Urothelium cell line (cell line): ENCODE data around the gene CYP4F22.
"Not testable (repeated sequence)": the region's sequence is repeated elsewhere in the genome, so short reads cannot be mapped to it uniquely, and the experiment has no call there.

Source experiments
- DNase-seq: peaks from one replicate; pipeline ENCODE4 v3.0.0; 2011; ENCODE audit warnings: low spot score, mixed read lengths
- FAIRE-seq: peaks from 2 replicates; lab custom pipeline; 2011; peaks lifted over from hg19 to GRCh38; lab: Jason Lieb, UNC

Gene CYP4F22

DNA sequence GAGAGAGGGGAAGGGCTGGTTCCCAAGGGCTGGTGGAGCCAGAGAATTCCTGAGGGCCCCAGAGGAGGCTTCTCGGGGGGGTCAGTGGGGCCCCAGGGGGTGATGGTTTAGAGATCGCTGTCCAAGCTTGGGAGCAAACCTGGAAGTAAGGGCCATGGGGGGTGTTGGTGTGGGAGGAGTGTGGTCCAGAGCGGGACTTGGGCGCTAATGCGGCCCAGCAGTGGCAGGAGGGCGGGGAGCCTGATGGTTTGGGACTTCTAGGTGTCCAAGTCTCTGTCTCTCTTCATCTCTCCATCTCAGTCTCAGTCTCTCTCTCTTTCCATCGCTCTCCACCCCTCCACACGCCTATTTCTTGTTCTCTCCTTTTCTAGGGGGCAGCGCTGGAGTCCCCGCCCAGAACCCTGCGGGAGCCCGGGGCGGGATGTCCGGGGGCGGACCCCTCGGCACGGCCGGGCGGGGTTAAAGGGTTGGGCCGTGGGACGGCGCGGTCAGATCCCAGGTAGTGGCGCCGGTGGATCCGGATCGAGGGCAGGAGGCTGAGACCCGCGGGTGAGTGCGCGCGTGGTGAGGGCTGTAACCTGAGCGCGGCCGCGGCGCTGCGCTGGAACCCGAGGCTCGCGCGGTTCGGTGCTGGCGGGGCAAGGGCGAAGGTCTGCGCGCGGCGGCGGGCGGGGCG lies at the start of gene CYP4F22:
CYP4F22 (plus strand) TSS at position 491 of the 676 bp plus-strand sequence. CDS start 16,812 bp downstream, outside the sequence.
- no peak for FAIRE-seq

DNA sequence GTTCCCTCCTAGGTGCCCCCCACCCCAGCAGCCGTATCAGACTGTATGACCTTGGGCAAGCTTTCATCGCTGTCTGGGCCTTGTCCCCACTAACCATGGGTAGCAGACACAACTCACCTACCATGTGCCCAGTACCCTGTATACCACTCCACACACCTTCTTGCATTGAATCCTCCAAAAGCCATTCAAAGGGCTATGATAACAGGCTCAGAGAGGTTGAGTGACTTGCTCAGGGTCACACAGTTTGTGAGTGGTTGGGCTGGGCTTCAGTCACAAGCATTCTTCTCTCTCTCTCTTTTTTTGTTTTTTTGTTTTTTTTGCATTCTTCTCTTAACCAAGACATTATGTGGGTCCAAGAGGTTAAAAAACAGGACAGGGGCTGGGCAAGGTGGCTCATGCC lies 46.6 kb upstream of the CYP4F22 start:
- no peak for DNase-seq
- no peak for FAIRE-seq

More for the DNA sequence above, at the start of gene CYP4F22:
- no peak for DNase-seq

DNA sequence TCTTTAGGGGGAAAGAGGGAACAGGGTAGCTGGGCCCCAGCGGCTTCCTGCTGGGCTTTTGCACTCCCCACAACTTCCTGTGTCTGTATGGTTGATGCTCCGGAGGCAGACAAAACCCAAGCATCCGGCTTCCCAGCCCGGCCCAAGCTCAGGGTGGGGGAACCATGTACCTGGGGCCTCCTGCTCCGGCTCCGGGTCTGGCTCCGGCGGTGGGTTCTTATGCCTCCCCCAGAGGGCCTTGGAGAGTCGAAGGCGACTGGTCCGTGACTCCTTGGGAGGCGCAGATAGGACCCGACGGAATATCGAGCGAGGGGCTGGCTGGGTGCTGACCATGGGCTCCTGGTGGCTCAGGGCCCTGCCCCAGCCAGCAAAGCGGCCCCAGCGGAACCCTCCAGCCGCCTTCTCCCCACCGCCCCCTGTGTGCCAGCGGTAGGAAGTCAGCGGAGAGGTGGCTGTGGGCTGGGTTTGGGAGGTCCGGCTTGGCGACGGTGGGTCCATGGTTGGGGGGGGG lies 44.4 kb upstream of the CYP4F22 start:
- FAIRE-seq = no peak
- no peak for DNase-seq

- FAIRE-seq (no peak), DNase-seq (no peak)
Measured at GRCh38 chr19:15464394-15465385, 43.6 kb upstream of the CYP4F22 start, which contains the start of gene RASAL3. TSS of gene RASAL3 (minus strand) at chr19:15464544. CDS start at chr19:15464358, 186 bp downstream.

DNA sequence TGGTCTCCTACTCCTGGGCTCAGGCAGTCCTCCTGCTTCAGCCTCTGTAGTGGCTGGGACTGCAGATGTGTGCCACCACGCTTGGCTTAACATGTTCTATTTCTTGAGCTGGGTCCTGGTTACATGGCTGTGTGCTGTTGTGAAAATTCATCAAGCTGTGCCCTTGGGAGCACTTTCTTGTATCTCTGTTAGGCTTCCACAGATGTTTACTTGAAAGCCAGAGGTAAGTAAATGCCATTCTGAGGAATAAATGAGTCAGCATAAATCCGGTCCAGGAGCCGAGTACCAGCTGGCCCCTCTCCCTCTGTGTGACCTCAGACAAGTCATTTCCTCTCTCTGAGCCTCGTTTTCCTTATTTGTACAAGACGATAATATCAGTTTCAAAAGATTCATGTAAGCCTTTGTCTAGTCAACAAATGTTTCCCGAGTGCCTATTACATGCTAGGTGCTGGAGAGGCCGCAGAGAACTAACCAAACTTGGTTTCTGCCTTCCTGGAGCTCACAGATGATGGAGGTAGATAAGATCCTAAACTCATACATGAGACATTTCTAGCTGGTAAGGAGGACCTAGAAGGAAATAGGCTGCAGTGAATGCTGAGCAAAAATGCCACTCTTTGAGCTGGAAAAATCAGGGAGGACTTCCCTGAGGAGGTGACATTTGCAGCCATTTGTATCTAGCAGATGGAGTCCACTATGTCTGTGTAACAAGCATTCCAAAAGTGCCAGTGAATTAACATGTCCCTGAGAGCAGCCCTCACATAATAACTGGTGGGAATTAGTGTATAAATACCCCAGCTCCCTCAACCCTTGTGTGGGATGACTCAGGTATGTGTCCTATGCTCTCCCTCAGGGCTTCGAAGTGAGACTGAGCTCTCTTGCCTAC lies 41.2 kb upstream of the CYP4F22 start:
- FAIRE-seq (no peak), DNase-seq (peak; percentile 39)

DNA sequence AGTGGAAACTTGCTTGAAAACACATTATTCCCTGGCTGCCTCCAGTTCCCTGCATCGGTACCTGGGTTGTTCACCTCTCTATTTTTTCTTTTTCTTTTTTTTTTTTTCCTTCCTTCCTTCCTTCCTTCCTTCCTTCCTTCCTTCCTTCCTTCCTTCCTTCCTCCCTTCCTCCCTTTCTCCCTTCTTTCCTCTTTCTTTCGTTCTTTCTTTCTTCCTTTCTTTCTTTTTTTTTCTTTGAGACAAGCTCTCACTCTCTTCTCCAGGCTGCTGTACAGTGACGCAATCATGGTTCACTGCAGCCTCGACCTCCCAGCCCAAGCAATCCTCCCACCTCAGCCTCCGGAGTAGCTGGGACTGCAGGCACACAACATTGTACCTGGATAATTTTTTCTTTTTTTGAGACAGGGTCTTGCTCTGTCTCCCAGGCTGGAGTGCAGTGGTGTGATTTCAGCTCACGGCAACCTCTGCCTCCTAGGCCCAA lies 40.6 kb upstream of the CYP4F22 start:
- no peak for DNase-seq
- no peak for FAIRE-seq

- DNase-seq = no peak
Measured at GRCh38 chr19:15468675-15469512, 39.4 kb upstream of the CYP4F22 start.

GRCh38 chr19:15469513-15470297 lies 38.6 kb upstream of the CYP4F22 start:
- FAIRE-seq = no peak
- no peak for DNase-seq

More at GRCh38 chr19:15468675-15469512, 39.4 kb upstream of the CYP4F22 start:
- no peak for FAIRE-seq

GRCh38 chr19:15471639-15472101 lies 36.7 kb upstream of the CYP4F22 start:
- FAIRE-seq = no peak
- no peak for DNase-seq

- FAIRE-seq = not testable (repeated sequence)
Measured at GRCh38 chr19:15473821-15474220, 34.5 kb upstream of the CYP4F22 start.

DNA sequence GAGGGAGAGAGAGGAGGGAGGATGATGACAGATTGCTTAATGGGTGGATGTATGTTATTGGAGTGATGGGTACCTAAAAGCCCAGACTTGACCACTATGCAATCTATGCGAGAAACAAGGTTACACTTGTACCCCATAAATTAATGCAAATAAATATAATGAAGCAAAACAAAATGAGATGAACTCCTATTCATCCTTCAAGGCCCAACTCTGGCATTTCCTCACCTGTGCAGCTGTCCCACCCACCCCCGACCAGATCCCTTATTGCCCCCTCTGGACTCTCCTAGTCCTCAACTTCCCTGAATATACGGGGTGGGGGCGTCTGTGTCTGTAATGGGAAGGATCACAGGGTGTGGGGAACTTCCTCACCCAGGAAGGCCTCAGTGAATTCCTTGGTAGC lies 33.2 kb upstream of the CYP4F22 start:
- FAIRE-seq = no peak
- no peak for DNase-seq

More at GRCh38 chr19:15473821-15474220, 34.5 kb upstream of the CYP4F22 start:
- not testable (repeated sequence) for DNase-seq

DNA sequence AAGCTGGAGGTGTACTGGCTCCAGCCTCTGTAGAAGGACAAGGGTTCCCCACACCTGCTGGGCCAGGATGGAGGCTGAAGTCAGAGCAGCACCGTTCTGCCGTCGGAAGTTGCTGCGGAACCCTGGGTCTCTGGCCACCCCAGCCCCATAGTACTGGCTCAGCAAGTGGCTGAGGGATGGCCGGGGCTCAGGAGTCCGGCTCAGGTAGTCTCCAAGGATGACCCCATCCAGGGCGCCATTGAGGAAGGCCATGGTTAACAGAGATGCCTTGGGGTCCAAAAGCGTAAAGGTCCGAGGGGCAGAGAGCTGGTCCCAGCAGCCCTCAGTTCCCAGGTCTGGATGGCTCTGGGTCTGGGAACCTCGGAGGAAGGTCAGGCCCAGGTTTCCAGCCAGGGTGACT lies 32.7 kb upstream of the CYP4F22 start:
- DNase-seq (no peak), FAIRE-seq (no peak)

DNA sequence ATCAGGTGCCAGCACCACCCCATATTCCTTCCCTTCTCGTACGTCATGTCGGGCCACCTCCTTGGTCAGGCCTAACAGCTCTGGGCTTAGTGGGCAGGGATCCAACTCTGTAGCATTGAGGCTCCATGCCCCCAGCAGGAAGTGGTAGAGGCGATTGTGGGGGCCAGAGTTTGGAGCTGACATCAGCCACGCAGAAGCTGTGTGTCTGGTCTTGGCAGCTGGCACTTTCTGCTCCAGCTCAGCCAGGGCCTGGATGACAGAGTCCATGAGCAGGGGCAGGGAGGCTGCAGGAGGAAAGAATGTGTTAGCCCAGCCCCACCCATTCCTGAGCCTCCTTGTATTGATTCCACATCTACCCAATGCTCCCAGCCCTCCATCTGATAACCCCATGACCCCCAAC lies 32.0 kb upstream of the CYP4F22 start:
- DNase-seq = no peak
- FAIRE-seq = no peak

DNA sequence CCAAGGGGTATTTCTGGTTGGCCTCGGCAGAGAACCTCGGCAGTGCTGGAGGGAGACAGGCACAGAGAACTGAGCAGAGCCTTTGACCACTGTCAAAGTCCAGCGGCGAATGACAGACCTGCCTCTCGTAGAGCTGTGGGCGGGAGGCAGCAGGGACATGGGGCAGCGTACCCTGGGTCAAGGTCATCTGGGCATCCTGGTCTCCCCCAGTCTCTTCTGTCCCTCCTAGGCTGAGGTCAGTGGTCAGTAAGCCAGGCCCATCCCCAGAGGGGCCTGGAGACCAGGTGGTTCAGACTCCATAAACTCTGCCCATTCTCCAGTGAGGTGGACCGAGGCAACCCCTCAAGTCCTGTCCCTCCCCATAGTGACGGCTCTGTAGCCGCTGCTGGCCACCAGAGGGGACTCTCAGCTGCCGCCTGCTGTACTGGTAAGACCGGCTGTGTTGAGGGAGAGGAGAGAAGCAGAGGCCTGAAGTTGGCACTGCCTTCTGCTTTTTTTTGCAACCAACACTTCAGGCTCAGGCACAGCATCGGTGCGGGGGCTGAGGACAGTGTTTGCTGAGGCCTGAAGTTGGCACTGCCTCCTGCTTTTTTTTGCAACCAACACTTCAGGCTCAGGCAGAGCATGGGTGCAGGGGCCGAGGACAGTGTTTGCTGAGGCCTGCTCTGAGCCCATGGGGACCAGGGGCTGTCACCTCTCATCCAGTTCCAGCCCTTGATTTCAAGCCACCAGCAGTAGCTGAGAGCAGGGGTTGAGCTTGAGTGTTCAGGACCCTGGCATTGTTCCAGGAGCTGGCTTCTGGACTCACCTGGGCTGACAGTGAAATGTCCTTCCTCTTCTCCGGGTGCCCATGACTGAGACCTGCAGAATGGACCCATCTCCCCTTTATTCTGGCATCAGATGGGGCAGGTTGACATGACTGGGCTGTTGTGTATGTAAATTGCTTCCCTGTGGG lies 28.7 kb upstream of the CYP4F22 start, which contains the start of gene PGLYRP2:
PGLYRP2 (minus strand) TSS at position 111 of the 955 bp plus-strand sequence. CDS start 130 bp downstream, outside the sequence.
- no peak for DNase-seq
- no peak for FAIRE-seq

DNA sequence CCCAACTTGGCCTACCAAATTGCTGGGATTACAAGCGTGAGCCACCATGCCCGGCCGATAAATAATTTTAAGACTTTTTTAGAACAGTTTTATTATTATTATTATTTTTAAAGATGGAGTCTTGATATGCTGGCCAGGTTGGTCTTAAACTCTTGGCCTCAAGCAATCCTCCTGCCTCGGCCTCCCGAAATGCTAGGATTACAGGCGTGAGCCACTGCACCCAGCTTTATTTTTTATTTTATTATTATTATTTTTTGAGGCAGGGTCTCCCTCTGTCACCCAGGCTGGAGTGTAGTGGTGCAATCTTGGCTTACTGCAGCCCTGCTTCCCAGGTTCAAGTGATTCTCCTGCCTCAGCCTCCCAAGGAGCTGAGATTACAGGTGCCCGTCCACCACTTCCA lies 27.3 kb upstream of the CYP4F22 start:
- not testable (repeated sequence) for FAIRE-seq, DNase-seq

- not testable (repeated sequence) for FAIRE-seq
Measured at GRCh38 chr19:15485768-15486167, 22.6 kb upstream of the CYP4F22 start.

GRCh38 chr19:15487038-15487437 lies 21.3 kb upstream of the CYP4F22 start:
- FAIRE-seq (no peak), DNase-seq (no peak)

More at GRCh38 chr19:15485768-15486167, 22.6 kb upstream of the CYP4F22 start:
- DNase-seq = not testable (repeated sequence)
